PC-9 (cell line): ENCODE data around the gene GCM1. TPM values are rescaled to one million over a fixed set of nuclear protein-coding genes. Genes with fewer than 3 reads are reported as not detected.

Experiments used
- BruUV-seq: library from RNA; stranded (reverse); fragments of 400-500 nt; replicated peaks from 2 replicates; lab custom pipeline; 2021; lab: Mats Ljungman, UMichigan
- CTCF ChIA-PET: fragments of 300-600 bp; sonication (Branson Sonifier 250); formaldehyde crosslinking; loops from one replicate; lab custom pipeline; 2022; ENCODE audit warnings: antibody characterized with exemption; lab: Charles Lee
- POLR2A ChIA-PET: fragments of 300-600 bp; sonication (Branson Sonifier 250); formaldehyde crosslinking; loops from one replicate; lab custom pipeline; 2022; ENCODE audit warnings: antibody characterized with exemption; ENCODE audit not compliant: unreplicated experiment; lab: Charles Lee
- DNase-seq, 2 experiments: peaks; one replicate each; pipeline versions ENCODE4 v3.0.0 to v3.0.0-alpha.2; 2015 to 2022; ENCODE audit warnings: mixed read lengths in 1 of 2
- H2AFZ ChIP-seq: fragments of 200-600 bp; sonication (generic); 2 replicates; pipeline ENCODE4 v1.8.1; 2017; ENCODE audit warnings: antibody characterized with exemption
- H3F3A ChIP-seq: fragments of 200-600 bp; sonication (generic); 2 replicates; pipeline ENCODE4 v1.8.1; 2017; ENCODE audit warnings: antibody characterized with exemption, mild to moderate bottlenecking, low read depth; ENCODE audit not compliant: insufficient read depth
- H3K27ac ChIP-seq: fragments of 200-600 bp; sonication (generic); 2 replicates; pipeline ENCODE4 v1.6.1; 2016; ENCODE audit warnings: mixed run types
- H3K27me3 ChIP-seq: fragments of 200-600 bp; sonication (generic); 2 replicates; pipeline ENCODE4 v1.6.1; 2016; ENCODE audit warnings: low read depth, mixed run types; ENCODE audit not compliant: insufficient read depth
- H3K36me3 ChIP-seq: fragments of 200-600 bp; sonication (generic); 2 replicates; pipeline ENCODE4 v1.6.1; 2016; ENCODE audit warnings: low read depth, mixed run types
- H3K4me1 ChIP-seq: fragments of 200-600 bp; sonication (generic); replicated peaks from 2 replicates; pipeline ENCODE4 v1.6.1; 2016; ENCODE audit warnings: mixed run types; ENCODE audit not compliant: insufficient read depth
- H3K4me2 ChIP-seq: fragments of 200-600 bp; sonication (generic); 2 replicates; pipeline ENCODE4 v1.6.1; 2017; ENCODE audit warnings: mixed run types
- H3K4me3 ChIP-seq: fragments of 200-600 bp; sonication (generic); 2 replicates; pipeline ENCODE4 v1.6.1; 2016; ENCODE audit warnings: mixed run types
- H3K79me2 ChIP-seq: fragments of 200-600 bp; sonication (generic); 2 replicates; pipeline ENCODE4 v1.6.1; 2017; ENCODE audit warnings: low read depth, mixed run types
- H3K9me2 ChIP-seq: fragments of 200-600 bp; sonication (generic); 2 replicates; pipeline ENCODE4 v1.8.1; 2017; ENCODE audit warnings: mild to moderate bottlenecking; ENCODE audit not compliant: insufficient read depth
- H3K9me3 ChIP-seq: fragments of 200-600 bp; sonication (generic); 2 replicates; pipeline ENCODE4 v1.8.1; 2016; ENCODE audit warnings: low read depth; ENCODE audit not compliant: insufficient read depth
- H4K20me1 ChIP-seq: fragments of 200-600 bp; sonication (generic); 2 replicates; pipeline ENCODE4 v1.8.1; 2017; ENCODE audit not compliant: insufficient read depth
- CTCF ChIP-seq: fragments of 200-600 bp; sonication (generic); conservative IDR thresholded peaks from 2 replicates; pipeline ENCODE4 v1.6.1; 2017; ENCODE audit warnings: mixed run types, antibody characterized with exemption, mild to moderate bottlenecking, moderate library complexity
- EZH2 ChIP-seq: fragments of 200-600 bp; sonication (generic); IDR thresholded peaks from 2 replicates; pipeline ENCODE4 v1.8.0; 2017; ENCODE audit warnings: antibody characterized with exemption, low read depth
- intact Hi-C: fragments of 100-400 bp; cut with micrococcal nuclease; formaldehyde crosslinking; loops from one replicate; pipeline ENCODE4 v1.10.0; 2022; ENCODE audit not compliant: unreplicated experiment
- total RNA-seq: library from RNA; stranded (reverse); gene quantifications from 2 replicates; pipeline ENCODE4 v1.2.3, GENCODE V29; 2021

The GCM1 gene
- total RNA-seq, 1 experiment from 2014 or later: 0.13 TPM

DNA sequence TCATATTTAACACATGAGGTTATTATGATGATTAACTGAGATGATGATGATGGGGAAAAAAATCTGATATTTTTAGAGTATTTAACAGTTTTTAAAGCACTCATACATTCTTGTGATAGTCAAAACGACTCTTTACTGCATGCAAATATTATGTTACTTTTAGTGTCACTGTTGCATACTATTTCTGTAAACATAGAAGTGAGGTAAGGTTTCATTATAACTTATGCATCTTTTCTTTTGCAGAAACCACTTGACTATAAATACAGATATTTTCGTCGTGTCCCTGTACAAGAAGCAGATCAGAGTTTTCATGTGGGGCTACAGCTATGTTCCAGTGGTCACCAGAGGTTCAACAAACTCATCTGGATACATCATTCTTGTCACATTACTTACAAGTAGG lies 53.4 kb downstream of the GCM1 start:
- Histone ChIP-seq H3K36me3 (peaks cover 40% of the 10 kb centered on the region), H3K9me2 (no peaks in the 10 kb centered on the region), H2AFZ (no peak overlapping the region), H3K4me2 (no peak overlapping the region), H3F3A (peaks cover 6% of the 10 kb centered on the region; the same call in 1 of the 2 replicates), H3K9me3 (no peaks in the 10 kb centered on the region), H3K4me3 (no peak overlapping the region), H3K27ac (no peak overlapping the region), H3K79me2 (no peaks in the 10 kb centered on the region), H3K4me1 (no peaks in the 10 kb centered on the region), H3K27me3 (no peaks in the 10 kb centered on the region), H4K20me1 (no peaks in the 10 kb centered on the region)
- DNase-seq: no peak
- CTCF ChIA-PET: no interaction called here
- intact Hi-C loops: no loop called here
- no peak for TF ChIP-seq CTCF
- no peak for TF ChIP-seq EZH2
- no TSS peak for BruUV-seq
- POLR2A ChIA-PET: no interaction called here

- H3K4me2 ChIP-seq: no peak overlapping the region
- intact Hi-C loops: no loop called here
- H4K20me1 ChIP-seq: no peaks in the 10 kb centered on the region
- TF ChIP-seq CTCF (no peak), EZH2 (no peak)
- no peak for DNase-seq
- H3K9me2 ChIP-seq: no peaks in the 10 kb centered on the region
- H3K4me3 ChIP-seq: no peak overlapping the region
- no peak overlapping the region for H2AFZ ChIP-seq
- peaks cover 54% of the 10 kb centered on the region for H3K36me3 ChIP-seq
- BruUV-seq: no TSS peak
- no peaks in the 10 kb centered on the region for H3K79me2 ChIP-seq
- H3F3A ChIP-seq: no peaks in the 10 kb centered on the region; the same call in 1 of the 2 replicates
- CTCF ChIA-PET: no interaction called here
- no peaks in the 10 kb centered on the region for H3K27me3 ChIP-seq
- H3K9me3 ChIP-seq: no peaks in the 10 kb centered on the region
- POLR2A ChIA-PET: no interaction called here
- H3K27ac ChIP-seq: no peak overlapping the region
- H3K4me1 ChIP-seq: no peaks in the 10 kb centered on the region
These were observed 58.1 kb downstream of the GCM1 start for GRCh38 chr6:53090576-53090975.

GRCh38 chr6:53089948-53090347 lies 58.7 kb downstream of the GCM1 start:
- H3K4me2 ChIP-seq: no peak overlapping the region
- peaks cover 50% of the 10 kb centered on the region for H3K36me3 ChIP-seq
- H3K27me3 ChIP-seq: no peaks in the 10 kb centered on the region
- no peak overlapping the region for H3K27ac ChIP-seq
- no peaks in the 10 kb centered on the region for H3K9me3 ChIP-seq
- no peak for TF ChIP-seq EZH2
- no peak for TF ChIP-seq CTCF
- H3F3A ChIP-seq: no peaks in the 10 kb centered on the region; the same call in 1 of the 2 replicates
- H3K4me1 ChIP-seq: no peaks in the 10 kb centered on the region
- no peaks in the 10 kb centered on the region for H4K20me1 ChIP-seq
- no peak for DNase-seq
- POLR2A ChIA-PET: no interaction called here
- H2AFZ ChIP-seq: no peak overlapping the region
- no peak overlapping the region for H3K4me3 ChIP-seq
- intact Hi-C loops: no loop called here
- H3K79me2 ChIP-seq: no peaks in the 10 kb centered on the region
- no peaks in the 10 kb centered on the region for H3K9me2 ChIP-seq
- CTCF ChIA-PET: no interaction called here
- BruUV-seq: no TSS peak
